Esophagus muscularis mucosa (tissue), 3 donors: ENCODE results near the gene ERBB4.

ENCODE experiments used
- CTCF ChIP-seq, 3 experiments: fragments of 200-600 bp in 2 of 3; fragments of 450-650 bp in 1 of 3; sonication (generic) in 2 of 3; IDR thresholded peaks; one replicate each; pipeline ENCODE4 v1.5.1; 2017 to 2019; ENCODE audit warnings: antibody characterized with exemption in 3 of 3, mild to moderate bottlenecking in 2 of 3, moderate library complexity in 1 of 3
- POLR2A ChIP-seq: fragments of 450-650 bp; IDR thresholded peaks from one replicate; pipeline ENCODE4 v1.6.1; 2017; ENCODE audit warnings: antibody characterized with exemption, moderate library complexity, mild to moderate bottlenecking, low read depth
- POLR2AphosphoS5 ChIP-seq, 2 donors: sonication (generic); formaldehyde crosslinking; IDR thresholded peaks; one replicate each; pipeline ENCODE4 v1.6.1; 2017; ENCODE audit warnings: antibody characterized with exemption in 2 of 2

DNA sequence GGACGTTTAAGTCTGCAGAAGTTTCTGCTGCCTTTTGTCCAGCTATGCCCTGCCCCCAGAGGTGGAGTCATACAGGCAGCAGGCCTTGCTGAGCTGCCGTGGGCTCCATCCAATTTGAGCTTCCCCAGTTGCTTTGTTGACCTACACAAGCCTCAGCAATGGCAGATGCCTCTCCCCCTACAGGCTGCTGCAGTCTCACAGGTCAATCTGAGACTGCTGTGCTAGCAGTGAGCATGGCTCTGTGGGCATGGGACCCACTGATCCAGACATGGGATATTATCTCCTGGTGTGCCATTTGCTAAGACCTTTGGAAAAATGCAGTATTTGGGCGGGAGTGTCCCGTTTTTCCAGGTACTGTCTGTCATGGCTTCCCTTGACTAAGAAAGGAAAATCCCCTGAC lies 726.0 kb downstream of the ERBB4 start:
- TF ChIP-seq CTCF (IDR thresholded peaks at IDR 0.05), result no peak
- no peak for TF ChIP-seq POLR2A
- TF ChIP-seq POLR2AphosphoS5 (IDR thresholded peaks at IDR 0.05), result no peak
